SJSA1 (cell line): ENCODE data around the gene XRCC4. TPM values are rescaled to one million over a fixed set of nuclear protein-coding genes. Genes with fewer than 3 reads are reported as not detected.
A peak's percentile ranks its signal among the peaks of the same experiment; 100 is the strongest.
"Not testable (repeated sequence)": the region's sequence is repeated elsewhere in the genome, so short reads cannot be mapped to it uniquely, and the experiment has no call there.

Source experiments
- DNase-seq, 2 experiments: peaks; one replicate each; pipeline ENCODE4 v3.0.0-alpha.2; 2015 to 2020; ENCODE audit warnings: low spot score in 2 of 2, low read depth in 1 of 2
- H3K27ac ChIP-seq: fragments of 250-450 bp; sonication (Bioruptor Pico); 2 replicates; pipeline ENCODE4 v1.5.1; 2020; ENCODE audit warnings: mild to moderate bottlenecking, moderate library complexity
- H3K27me3 ChIP-seq: fragments of 250-450 bp; sonication (Bioruptor Pico); replicated peaks from 2 replicates; pipeline ENCODE4 v1.5.1; 2020; ENCODE audit warnings: mild to moderate bottlenecking, moderate library complexity
- H3K36me3 ChIP-seq: fragments of 250-450 bp; sonication (Bioruptor Pico); 2 replicates; pipeline ENCODE4 v1.5.1; 2020; ENCODE audit warnings: mild to moderate bottlenecking
- H3K4me1 ChIP-seq: fragments of 250-450 bp; sonication (Bioruptor Pico); replicated peaks from 2 replicates; pipeline ENCODE4 v1.6.1; 2021; ENCODE audit warnings: mild to moderate bottlenecking
- H3K4me3 ChIP-seq: fragments of 250-450 bp; sonication (Bioruptor Pico); 2 replicates; pipeline ENCODE4 v1.5.1; 2020; ENCODE audit warnings: mild to moderate bottlenecking
- H3K9me3 ChIP-seq: fragments of 250-450 bp; sonication (Bioruptor Pico); replicated peaks from 2 replicates; pipeline ENCODE4 v1.5.1; 2020; ENCODE audit warnings: mild to moderate bottlenecking
- total RNA-seq: library from RNA; depleted of rRNA; stranded (reverse); fragments of >200 nt; shearing (Covaris generic); gene quantifications from 2 replicates; pipeline ENCODE4 v1.2.3, GENCODE V29; 2014

Gene XRCC4
- total RNA-seq, 1 experiment from 2014 or later, result 16.1 TPM

GRCh38 chr5:83348281-83348780, 271.0 kb downstream of the XRCC4 start:
- Histone ChIP-seq H3K36me3 (no peaks in the 10 kb centered on the region), H3K27ac (no peak overlapping the region), H3K9me3 (no peaks in the 10 kb centered on the region; the same call in 1 of the 2 replicates)

DNA sequence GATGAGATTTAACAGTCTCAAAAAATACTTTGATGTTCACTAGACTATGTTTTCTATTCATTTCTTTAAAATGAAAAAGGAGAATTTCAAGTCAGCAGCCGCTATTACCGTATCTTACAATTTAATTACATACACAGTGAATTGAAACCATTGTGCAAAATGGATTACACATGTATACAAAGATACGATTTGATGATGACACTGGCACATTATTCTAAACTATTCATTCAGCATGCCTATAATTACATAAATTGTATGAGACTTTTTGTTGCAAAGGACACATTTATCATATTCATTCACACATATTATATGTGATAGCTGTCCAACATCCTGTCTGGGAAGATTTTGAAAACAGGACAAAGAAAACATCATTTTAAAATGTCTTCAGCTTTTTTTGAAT, 275.9 kb downstream of the XRCC4 start:
- no peaks in the 10 kb centered on the region for H3K9me3 ChIP-seq
- H3K4me3 ChIP-seq, result no peak overlapping the region
- no peaks in the 10 kb centered on the region for H3K4me1 ChIP-seq
- H3K27ac ChIP-seq, result no peak overlapping the region
- DNase-seq, result no peak
- no peaks in the 10 kb centered on the region for H3K27me3 ChIP-seq
- no peaks in the 10 kb centered on the region for H3K36me3 ChIP-seq

More at GRCh38 chr5:83348281-83348780, 271.0 kb downstream of the XRCC4 start:
- no peak for DNase-seq
- Histone ChIP-seq H3K27me3 (no peaks in the 10 kb centered on the region), H3K4me1 (no peaks in the 10 kb centered on the region; the same call in 1 of the 2 replicates), H3K4me3 (no peak overlapping the region)

DNA sequence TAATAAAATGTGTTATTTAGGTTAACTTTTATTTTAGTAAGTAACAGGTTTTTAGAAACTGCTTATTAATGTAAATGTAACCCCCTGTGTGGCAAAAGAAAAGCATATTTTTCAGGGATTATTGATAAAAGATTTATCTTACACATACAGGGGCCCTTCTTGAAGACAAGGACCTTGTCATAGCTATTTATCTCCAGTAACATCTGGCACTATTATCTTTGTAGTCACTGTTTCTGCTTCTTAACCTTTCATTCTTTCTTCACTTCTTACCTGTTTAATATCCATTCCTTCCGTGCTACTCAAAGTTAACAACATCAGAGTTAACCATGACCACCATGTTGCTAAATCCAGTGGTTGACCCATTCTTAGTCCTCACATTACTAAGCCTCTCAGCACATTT, 276.4 kb downstream of the XRCC4 start:
- Histone ChIP-seq H3K36me3 (no peaks in the 10 kb centered on the region), H3K9me3 (no peaks in the 10 kb centered on the region), H3K4me1 (no peaks in the 10 kb centered on the region), H3K27ac (no peak overlapping the region), H3K4me3 (no peak overlapping the region), H3K27me3 (no peaks in the 10 kb centered on the region)
- no peak for DNase-seq

- Histone ChIP-seq H3K27me3 (no peaks in the 10 kb centered on the region), H3K4me3 (no peak overlapping the region), H3K9me3 (no peaks in the 10 kb centered on the region), H3K27ac (no peak overlapping the region), H3K4me1 (no peaks in the 10 kb centered on the region), H3K36me3 (no peaks in the 10 kb centered on the region)
- DNase-seq, result no peak
These were observed 277.6 kb downstream of the XRCC4 start for GRCh38 chr5:83354958-83355357.

GRCh38 chr5:83355482-83356014, 278.2 kb downstream of the XRCC4 start:
- H3K27ac ChIP-seq, H3K4me1 ChIP-seq, H3K9me3 ChIP-seq, H3K27me3 ChIP-seq, DNase-seq, H3K4me3 ChIP-seq, H3K36me3 ChIP-seq: not testable (repeated sequence)

DNA sequence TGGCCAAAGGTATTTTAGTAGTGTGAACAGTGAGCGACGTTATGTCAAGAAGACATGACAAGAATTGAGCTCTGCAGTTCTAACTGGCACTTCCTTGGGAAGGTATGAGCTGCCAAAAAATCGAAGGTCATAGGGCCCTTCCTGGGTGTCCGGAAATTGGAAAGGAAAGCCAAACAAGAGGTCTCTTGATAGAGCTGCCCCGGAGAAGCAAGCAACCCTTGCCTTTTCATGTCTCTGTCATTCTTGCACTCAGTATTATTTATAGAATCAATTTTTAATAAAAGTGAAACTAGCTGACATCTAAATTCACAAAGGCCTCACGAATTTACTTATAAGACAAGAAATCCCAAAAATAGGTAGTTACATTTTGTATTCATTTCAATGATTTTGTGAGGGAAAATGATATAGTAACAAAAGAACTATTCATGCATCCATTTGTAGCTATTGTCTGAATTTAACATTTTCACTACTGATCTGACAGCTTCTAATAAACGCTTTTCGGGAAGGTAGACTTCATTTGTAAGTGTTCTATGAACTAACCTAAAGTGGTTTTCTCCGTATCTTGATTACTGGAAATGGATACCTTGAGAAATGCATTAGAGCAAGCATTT, 280.4 kb downstream of the XRCC4 start:
- Histone ChIP-seq H3K36me3 (no peaks in the 10 kb centered on the region), H3K4me3 (no peak overlapping the region), H3K4me1 (no peaks in the 10 kb centered on the region), H3K9me3 (no peaks in the 10 kb centered on the region), H3K27ac (no peak overlapping the region), H3K27me3 (no peaks in the 10 kb centered on the region)
- DNase-seq, result no peak

DNA sequence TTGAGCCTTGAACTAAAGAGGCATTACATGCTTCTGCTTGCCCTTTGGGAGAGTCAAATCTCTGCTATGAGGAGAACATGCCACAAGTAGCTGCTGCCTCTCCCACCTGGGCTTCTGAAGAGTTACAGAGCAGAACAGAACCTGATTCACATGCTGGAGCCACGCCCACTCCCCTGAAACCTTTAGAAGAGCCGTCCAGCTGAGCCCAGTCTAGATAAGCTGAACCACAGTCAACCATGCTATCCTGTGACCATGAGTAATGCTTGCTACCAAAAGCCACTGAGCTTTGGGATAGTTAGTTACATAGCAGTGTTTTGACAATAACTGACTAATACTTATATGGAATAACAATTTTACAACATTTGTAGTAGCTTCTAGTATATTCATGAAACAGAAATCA, 283.2 kb downstream of the XRCC4 start:
- H3K27me3 ChIP-seq, result no peaks in the 10 kb centered on the region
- H3K4me3 ChIP-seq, result no peak overlapping the region
- DNase-seq, result no peak
- H3K4me1 ChIP-seq, result no peaks in the 10 kb centered on the region
- H3K36me3 ChIP-seq, result no peaks in the 10 kb centered on the region
- no peak overlapping the region for H3K27ac ChIP-seq
- no peaks in the 10 kb centered on the region for H3K9me3 ChIP-seq

DNA sequence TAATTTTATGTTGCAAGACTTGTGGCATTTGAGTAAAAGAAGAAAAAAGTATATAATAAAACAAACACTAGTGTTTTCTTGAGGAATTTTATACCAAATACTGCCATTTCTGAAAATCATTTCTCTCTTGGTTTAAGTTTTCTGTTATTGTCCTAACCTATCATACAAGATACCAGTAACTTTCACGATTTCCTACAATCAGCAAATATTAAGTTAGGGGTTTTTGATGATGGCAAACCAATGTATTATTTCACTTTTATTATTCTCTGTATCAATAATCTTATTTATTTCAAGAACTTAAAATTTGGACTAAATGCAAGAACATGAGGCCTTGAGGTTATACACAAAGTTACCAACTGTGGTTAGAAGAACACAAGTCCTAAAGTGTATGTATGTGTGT, 285.2 kb downstream of the XRCC4 start:
- Histone ChIP-seq H3K27me3 (no peaks in the 10 kb centered on the region), H3K9me3 (no peaks in the 10 kb centered on the region), H3K4me3 (no peak overlapping the region), H3K4me1 (no peaks in the 10 kb centered on the region), H3K36me3 (no peaks in the 10 kb centered on the region), H3K27ac (no peak overlapping the region)
- no peak for DNase-seq

GRCh38 chr5:83363111-83363885, 286.0 kb downstream of the XRCC4 start:
- no peaks in the 10 kb centered on the region for H3K36me3 ChIP-seq
- H3K4me1 ChIP-seq, result peaks cover 5% of the 10 kb centered on the region
- no peaks in the 10 kb centered on the region for H3K27me3 ChIP-seq
- H3K9me3 ChIP-seq, result no peaks in the 10 kb centered on the region
- no peak for DNase-seq
- no peak overlapping the region for H3K4me3 ChIP-seq
- H3K27ac ChIP-seq, result no peak overlapping the region

- Histone ChIP-seq H3K4me1 (peaks cover 9% of the 10 kb centered on the region), H3K27ac (no peak overlapping the region), H3K36me3 (no peaks in the 10 kb centered on the region), H3K4me3 (no peak overlapping the region), H3K27me3 (no peaks in the 10 kb centered on the region), H3K9me3 (no peaks in the 10 kb centered on the region)
- DNase-seq, result no peak
These were observed 286.5 kb downstream of the XRCC4 start for GRCh38 chr5:83363886-83364275.

DNA sequence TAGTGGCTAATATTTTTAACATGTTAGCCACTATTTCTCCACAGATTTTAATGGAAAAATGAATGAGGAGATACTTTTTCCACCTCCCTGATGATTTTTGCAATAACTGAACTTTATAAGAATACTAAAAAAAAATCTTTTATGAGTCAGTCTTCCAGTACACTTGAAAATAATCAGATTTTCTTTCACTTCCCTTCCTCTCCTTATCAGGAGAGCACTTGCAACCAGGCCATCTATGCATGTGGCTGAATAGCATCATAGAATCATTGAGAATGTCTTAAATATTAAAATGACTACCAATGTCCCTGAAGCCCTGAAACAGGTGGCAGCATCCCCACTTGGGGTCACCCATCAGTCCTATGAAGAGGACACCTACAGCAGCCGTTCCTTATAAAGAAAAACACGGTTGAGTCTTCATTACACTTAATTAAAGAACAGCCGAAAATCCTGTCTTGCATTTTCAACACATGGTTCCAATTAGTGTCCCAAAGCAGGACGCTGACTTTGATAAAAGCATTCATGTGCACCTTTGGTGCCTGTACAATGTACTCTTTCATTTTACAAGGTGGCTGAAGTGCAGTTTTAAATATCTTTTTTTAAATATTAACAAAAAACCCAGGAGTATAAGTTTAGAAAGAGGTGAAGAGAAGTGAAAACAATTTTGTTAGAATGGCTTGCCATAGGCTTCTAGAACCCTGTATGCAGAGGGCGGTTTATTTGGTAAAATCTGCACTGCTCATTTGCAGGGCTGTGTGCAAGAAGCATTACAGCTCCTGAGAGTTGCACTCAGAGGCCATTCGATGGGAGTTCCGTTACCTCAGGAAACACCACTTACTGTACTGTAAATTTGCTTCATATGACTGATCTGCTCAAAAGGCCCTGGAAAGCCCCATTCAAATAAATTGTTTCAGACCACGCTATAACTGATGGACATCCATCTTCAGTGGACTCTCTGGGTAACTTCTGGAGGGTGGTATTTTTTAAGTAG, 287.3 kb downstream of the XRCC4 start:
- no peak for DNase-seq
- no peaks in the 10 kb centered on the region for H3K36me3 ChIP-seq
- H3K27ac ChIP-seq, result no peak overlapping the region
- H3K27me3 ChIP-seq, result no peaks in the 10 kb centered on the region
- H3K4me3 ChIP-seq, result no peak overlapping the region
- no peaks in the 10 kb centered on the region; the same call in 1 of the 2 replicates for H3K9me3 ChIP-seq
- peaks cover 14% of the 10 kb centered on the region for H3K4me1 ChIP-seq

DNA sequence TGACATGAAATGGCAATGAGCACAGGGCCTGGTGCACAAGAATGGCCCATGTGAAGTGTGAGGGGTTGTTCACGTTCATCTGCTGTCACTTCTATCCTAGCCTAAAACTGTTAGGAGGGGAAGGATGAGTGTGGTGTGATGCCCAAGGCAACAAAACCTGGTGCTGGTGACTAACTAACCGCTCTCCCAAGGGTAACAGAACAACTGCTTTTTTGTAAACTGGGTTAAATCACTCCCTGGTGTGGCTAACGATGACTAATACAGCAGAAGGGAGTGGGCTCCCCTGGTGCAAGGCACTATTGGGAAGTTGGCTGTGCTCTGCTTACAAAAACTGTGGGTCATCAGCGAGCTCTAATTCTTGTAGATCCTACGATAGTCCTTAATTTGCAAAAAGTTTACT, 291.0 kb downstream of the XRCC4 start:
- peak; percentile 64 to 70 for DNase-seq
- H3K9me3 ChIP-seq, result no peaks in the 10 kb centered on the region; the same call in 1 of the 2 replicates
- H3K4me1 ChIP-seq, result peaks cover 14% of the 10 kb centered on the region
- no peak overlapping the region for H3K4me3 ChIP-seq
- H3K36me3 ChIP-seq, result no peaks in the 10 kb centered on the region
- H3K27ac ChIP-seq, result no peak overlapping the region
- H3K27me3 ChIP-seq, result no peaks in the 10 kb centered on the region

- H3K27me3 ChIP-seq, result no peaks in the 10 kb centered on the region
- H3K27ac ChIP-seq, result no peak overlapping the region
- peaks cover 14% of the 10 kb centered on the region for H3K4me1 ChIP-seq
- no peaks in the 10 kb centered on the region; the same call in 1 of the 2 replicates for H3K9me3 ChIP-seq
- DNase-seq, result no peak
- no peak overlapping the region for H3K4me3 ChIP-seq
- H3K36me3 ChIP-seq, result no peaks in the 10 kb centered on the region
These were observed 291.5 kb downstream of the XRCC4 start for GRCh38 chr5:83368835-83369234.
